GM23338 (cell line): ENCODE results near the gene PPP2R5B. TPM values are rescaled to one million over a fixed set of nuclear protein-coding genes. Genes with fewer than 3 reads are reported as not detected.
A peak's percentile ranks its signal among the peaks of the same experiment; 100 is the strongest.

Source experiments
- ATAC-seq: fragments of 200-7000 bp; cut with Tn5 transposase; 3 replicates; pipeline ENCODE4 v1.9.1; 2020
- DNase-seq: peaks from one replicate; pipeline ENCODE4 v3.0.0-alpha.2; 2015; ENCODE audit warnings: low spot score
- H2AFZ ChIP-seq: fragments of 200-600 bp; sonication (generic); 2 replicates; pipeline ENCODE4 v1.8.0; 2016; ENCODE audit warnings: antibody characterized with exemption, mild to moderate bottlenecking, moderate library complexity
- H3F3A ChIP-seq: fragments of 200-600 bp; sonication (generic); replicated peaks from 2 replicates; pipeline ENCODE4 v1.8.0; 2017; ENCODE audit warnings: antibody characterized with exemption, mixed run types, low read depth
- H3K27ac ChIP-seq: fragments of 200-600 bp; sonication (generic); 2 replicates; pipeline ENCODE4 v1.6.1; 2016; ENCODE audit warnings: low read depth
- H3K27me3 ChIP-seq: fragments of 200-600 bp; sonication (generic); 2 replicates; pipeline ENCODE4 v1.8.0; 2016; ENCODE audit warnings: mild to moderate bottlenecking, mixed run types, moderate library complexity; ENCODE audit not compliant: insufficient read depth
- H3K36me3 ChIP-seq: fragments of 200-600 bp; sonication (generic); 2 replicates; pipeline ENCODE4 v1.8.0; 2016; ENCODE audit warnings: mild to moderate bottlenecking; ENCODE audit not compliant: insufficient read depth
- H3K4me1 ChIP-seq: fragments of 200-600 bp; sonication (generic); 2 replicates; pipeline ENCODE4 v1.8.0; 2016; ENCODE audit warnings: mild to moderate bottlenecking, moderate library complexity; ENCODE audit not compliant: insufficient read depth
- H3K4me2 ChIP-seq: fragments of 200-600 bp; sonication (generic); 2 replicates; pipeline ENCODE4 v1.7.1; 2017; ENCODE audit warnings: mixed run types
- H3K4me3 ChIP-seq: fragments of 200-600 bp; sonication (generic); 2 replicates; pipeline ENCODE4 v1.6.1; 2016; ENCODE audit warnings: mixed run types
- H3K79me2 ChIP-seq: fragments of 200-600 bp; sonication (generic); replicated peaks from 2 replicates; pipeline ENCODE4 v1.8.0; 2017; ENCODE audit warnings: mild to moderate bottlenecking; ENCODE audit not compliant: insufficient read depth
- H3K9me2 ChIP-seq: fragments of 200-600 bp; sonication (generic); 2 replicates; pipeline ENCODE4 v1.8.0; 2017; ENCODE audit not compliant: insufficient read depth
- H4K20me1 ChIP-seq: fragments of 200-600 bp; sonication (generic); replicated peaks from 2 replicates; pipeline ENCODE4 v1.8.0; 2017; ENCODE audit warnings: mild to moderate bottlenecking; ENCODE audit not compliant: insufficient read depth
- H3K27ac Mint-ChIP-seq: 2 replicates; pipeline ENCODE4 v1.8.0; 2020; ENCODE audit warnings: inconsistent platforms, mild to moderate bottlenecking, moderate library complexity, mixed read lengths
- H3K27me3 Mint-ChIP-seq: 3 replicates; pipeline ENCODE4 v1.8.0; 2022; ENCODE audit warnings: low read depth, mild to moderate bottlenecking, moderate library complexity, mixed read lengths, inconsistent platforms; ENCODE audit not compliant: insufficient read depth, poor library complexity
- H3K36me3 Mint-ChIP-seq: 3 replicates; pipeline ENCODE4 v1.8.0; 2021; ENCODE audit warnings: low read depth, mild to moderate bottlenecking, inconsistent platforms, moderate library complexity, mixed read lengths
- H3K4me1 Mint-ChIP-seq: 3 replicates; pipeline ENCODE4 v1.8.0; 2020; ENCODE audit warnings: mild to moderate bottlenecking, inconsistent platforms, mixed read lengths
- H3K4me3 Mint-ChIP-seq: 3 replicates; pipeline ENCODE4 v1.8.0; 2021; ENCODE audit warnings: moderate library complexity, mild to moderate bottlenecking, inconsistent platforms, mixed read lengths
- H3K9me3 Mint-ChIP-seq: 3 replicates; pipeline ENCODE4 v1.8.0; 2020; ENCODE audit warnings: moderate library complexity, mild to moderate bottlenecking, inconsistent platforms, mixed read lengths
- CREB1 ChIP-seq: fragments of 250-450 bp; sonication (Bioruptor Pico); IDR thresholded peaks from 2 replicates; pipeline ENCODE4 v1.5.0; 2020; ENCODE audit warnings: low read depth, mild to moderate bottlenecking, moderate library complexity
- CTCF ChIP-seq, 2 experiments: fragments of 200-600 bp in 1 of 2; sonication (generic) in 1 of 2; conservative IDR thresholded peaks; 2 replicates each; pipeline versions ENCODE4 v1.5.1 to v1.6.1; 2016 to 2017; ENCODE audit warnings: antibody characterized with exemption in 2 of 2, low read depth in 2 of 2, mild to moderate bottlenecking in 2 of 2, moderate library complexity in 1 of 2
- EZH2 ChIP-seq: fragments of 200-600 bp; sonication (generic); IDR thresholded peaks from one replicate; pipeline ENCODE4 v1.8.0; 2017; ENCODE audit warnings: antibody characterized with exemption, mild to moderate bottlenecking, low read depth; ENCODE audit not compliant: unreplicated experiment
- EZH2phosphoT487 ChIP-seq: fragments of 200-600 bp; sonication (generic); IDR thresholded peaks from one replicate; pipeline ENCODE4 v1.8.1; 2018; ENCODE audit warnings: antibody characterized with exemption; ENCODE audit not compliant: unreplicated experiment
- JUNB ChIP-seq: IDR thresholded peaks from one replicate; pipeline ENCODE4 v1.6.1; 2016; ENCODE audit warnings: antibody characterized with exemption; ENCODE audit not compliant: unreplicated experiment
- NANOG ChIP-seq: IDR thresholded peaks from 2 replicates; pipeline ENCODE4 v1.6.1; 2016; ENCODE audit warnings: antibody characterized with exemption, borderline replicate concordance
- POLR2AphosphoS5 ChIP-seq: IDR thresholded peaks from 2 replicates; pipeline ENCODE4 v1.6.1; 2016; ENCODE audit warnings: antibody characterized with exemption, low read depth
- STAT1 ChIP-seq: IDR thresholded peaks from one replicate; pipeline ENCODE4 v1.6.1; 2016; ENCODE audit warnings: antibody characterized with exemption; ENCODE audit not compliant: unreplicated experiment
- ZNF114 ChIP-seq: fragments of 250-450 bp; sonication (Bioruptor Pico); IDR thresholded peaks from 2 replicates; pipeline ENCODE4 v1.5.0; 2020; ENCODE audit warnings: mild to moderate bottlenecking, moderate library complexity
- ZNF331 ChIP-seq: fragments of 250-450 bp; sonication (Bioruptor Pico); IDR thresholded peaks from 2 replicates; pipeline ENCODE4 v1.5.0; 2020; ENCODE audit warnings: low read depth, mild to moderate bottlenecking, moderate library complexity
- ZNF462 ChIP-seq: fragments of 250-450 bp; sonication (Bioruptor Pico); IDR thresholded peaks from 2 replicates; pipeline ENCODE4 v1.5.0; 2020; ENCODE audit warnings: mild to moderate bottlenecking, moderate library complexity
- polyA plus RNA-seq: library from polyadenylated mRNA; unstranded; fragments of >200 nt; fragmentation: Nextera tagmentation; extraction: Ambion mirVana; gene quantifications from 2 replicates; pipeline ENCODE4 v1.2.1, GENCODE V29; 2016
- total RNA-seq: library from RNA; depleted of rRNA; stranded (reverse); fragments of >200 nt; shearing (Covaris generic); gene quantifications from 2 replicates; pipeline ENCODE4 v1.2.3, GENCODE V29; 2014
- TF ChIP-seq, protein P1 (sequence below): IDR thresholded peaks from 2 replicates; pipeline ENCODE4 v1.6.1; 2016; ENCODE audit warnings: antibody characterized with exemption
- TF ChIP-seq, protein P2 (sequence below): IDR thresholded peaks from one replicate; pipeline ENCODE4 v1.6.1; 2018; ENCODE audit warnings: antibody characterized with exemption; ENCODE audit not compliant: unreplicated experiment

Gene PPP2R5B
- total and polyA plus RNA-seq, 2 experiments from 2014 or later, result 2.8 to 5.8 TPM

DNA sequence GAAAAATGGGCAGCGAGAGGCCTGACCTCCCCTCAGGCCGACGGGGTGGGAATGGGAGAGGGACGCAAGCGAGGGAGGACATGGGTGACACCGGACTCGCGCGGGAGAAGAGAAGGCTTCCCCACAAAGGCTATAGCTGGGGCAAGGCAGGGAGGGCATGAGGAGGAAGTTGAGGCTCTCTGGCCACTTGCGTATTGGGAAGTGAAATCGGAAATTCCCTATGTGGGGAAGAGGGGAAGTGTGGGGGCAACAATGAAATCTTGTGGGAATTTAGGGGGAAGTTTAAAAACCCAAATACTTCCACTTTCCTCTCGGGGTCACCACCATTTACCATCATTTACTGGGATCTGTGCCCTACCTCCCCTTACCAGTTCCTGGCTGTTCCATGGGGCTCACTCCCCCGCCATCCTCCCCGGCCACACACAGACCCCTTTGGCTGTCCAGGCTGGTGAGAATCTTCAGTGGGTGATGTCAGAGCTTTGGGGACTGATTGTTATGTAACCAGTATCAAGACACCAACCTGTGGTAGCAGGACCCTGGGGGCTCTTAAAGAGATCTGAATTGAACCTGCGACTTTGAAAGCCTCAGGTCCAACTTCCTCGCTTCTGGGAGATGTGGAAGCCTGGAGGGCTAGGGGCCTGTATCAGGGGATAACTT is 45.1 kb upstream of the PPP2R5B start:
- H3K4me3 ChIP-seq, result peak overlapping the region; percentile 98
- Mint-ChIP-seq H3K4me1 (peaks cover 29% of the 10 kb centered on the region), H3K27ac (peak overlapping the region; percentile 87), H3K36me3 (peaks cover 2% of the 10 kb centered on the region; the same call in 1 of the 3 replicates), H3K27me3 (peaks cover 8% of the 10 kb centered on the region), H3K4me3 (peak overlapping the region; percentile 98), H3K9me3 (no peaks in the 10 kb centered on the region)
- H3K79me2 ChIP-seq, result peaks cover 21% of the 10 kb centered on the region
- H3K4me2 ChIP-seq, result peak overlapping the region; percentile 93
- peaks cover 15% of the 10 kb centered on the region; the same call in 1 of the 2 replicates for H3K4me1 ChIP-seq
- TF ChIP-seq, protein P1, sequence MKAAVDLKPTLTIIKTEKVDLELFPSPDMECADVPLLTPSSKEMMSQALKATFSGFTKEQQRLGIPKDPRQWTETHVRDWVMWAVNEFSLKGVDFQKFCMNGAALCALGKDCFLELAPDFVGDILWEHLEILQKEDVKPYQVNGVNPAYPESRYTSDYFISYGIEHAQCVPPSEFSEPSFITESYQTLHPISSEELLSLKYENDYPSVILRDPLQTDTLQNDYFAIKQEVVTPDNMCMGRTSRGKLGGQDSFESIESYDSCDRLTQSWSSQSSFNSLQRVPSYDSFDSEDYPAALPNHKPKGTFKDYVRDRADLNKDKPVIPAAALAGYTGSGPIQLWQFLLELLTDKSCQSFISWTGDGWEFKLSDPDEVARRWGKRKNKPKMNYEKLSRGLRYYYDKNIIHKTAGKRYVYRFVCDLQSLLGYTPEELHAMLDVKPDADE, result no peak
- TF ChIP-seq EZH2 (no peak), ZNF114 (CRISPR knock-in tag) (no peak), ZNF331 (CRISPR knock-in tag) (no peak), ZNF462 (CRISPR knock-in tag) (no peak), POLR2AphosphoS5 (no peak), EZH2phosphoT487 (no peak), CREB1 (CRISPR knock-in tag) (no peak), STAT1 (no peak), NANOG (no peak), CTCF (conservative IDR thresholded peaks at IDR 0.05; ENCODE audit: low read depth in 2 of 2) (no peak), JUNB (no peak)
- TF ChIP-seq, protein P2, sequence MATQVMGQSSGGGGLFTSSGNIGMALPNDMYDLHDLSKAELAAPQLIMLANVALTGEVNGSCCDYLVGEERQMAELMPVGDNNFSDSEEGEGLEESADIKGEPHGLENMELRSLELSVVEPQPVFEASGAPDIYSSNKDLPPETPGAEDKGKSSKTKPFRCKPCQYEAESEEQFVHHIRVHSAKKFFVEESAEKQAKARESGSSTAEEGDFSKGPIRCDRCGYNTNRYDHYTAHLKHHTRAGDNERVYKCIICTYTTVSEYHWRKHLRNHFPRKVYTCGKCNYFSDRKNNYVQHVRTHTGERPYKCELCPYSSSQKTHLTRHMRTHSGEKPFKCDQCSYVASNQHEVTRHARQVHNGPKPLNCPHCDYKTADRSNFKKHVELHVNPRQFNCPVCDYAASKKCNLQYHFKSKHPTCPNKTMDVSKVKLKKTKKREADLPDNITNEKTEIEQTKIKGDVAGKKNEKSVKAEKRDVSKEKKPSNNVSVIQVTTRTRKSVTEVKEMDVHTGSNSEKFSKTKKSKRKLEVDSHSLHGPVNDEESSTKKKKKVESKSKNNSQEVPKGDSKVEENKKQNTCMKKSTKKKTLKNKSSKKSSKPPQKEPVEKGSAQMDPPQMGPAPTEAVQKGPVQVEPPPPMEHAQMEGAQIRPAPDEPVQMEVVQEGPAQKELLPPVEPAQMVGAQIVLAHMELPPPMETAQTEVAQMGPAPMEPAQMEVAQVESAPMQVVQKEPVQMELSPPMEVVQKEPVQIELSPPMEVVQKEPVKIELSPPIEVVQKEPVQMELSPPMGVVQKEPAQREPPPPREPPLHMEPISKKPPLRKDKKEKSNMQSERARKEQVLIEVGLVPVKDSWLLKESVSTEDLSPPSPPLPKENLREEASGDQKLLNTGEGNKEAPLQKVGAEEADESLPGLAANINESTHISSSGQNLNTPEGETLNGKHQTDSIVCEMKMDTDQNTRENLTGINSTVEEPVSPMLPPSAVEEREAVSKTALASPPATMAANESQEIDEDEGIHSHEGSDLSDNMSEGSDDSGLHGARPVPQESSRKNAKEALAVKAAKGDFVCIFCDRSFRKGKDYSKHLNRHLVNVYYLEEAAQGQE, result no peak
- H4K20me1 ChIP-seq, result no peaks in the 10 kb centered on the region; the same call in 1 of the 2 replicates
- DNase-seq (no peak), ATAC-seq (no peak)
- peak overlapping the region; percentile 78; the same call in 1 of the 2 replicates for H3K27ac ChIP-seq
- peaks cover 5% of the 10 kb centered on the region; the same call in 1 of the 2 replicates for H3K27me3 ChIP-seq
- H3K9me2 ChIP-seq, result no peaks in the 10 kb centered on the region
- H2AFZ ChIP-seq, result peak overlapping the region; percentile 78
- H3K36me3 ChIP-seq, result no peaks in the 10 kb centered on the region
- H3F3A ChIP-seq, result 0 out of 2 replicates have a peak, but pooled peaks cover 3% of the 10 kb centered on the region
